ENCODE measurements around the gene EXOC5.

Gene EXOC5, protein sequence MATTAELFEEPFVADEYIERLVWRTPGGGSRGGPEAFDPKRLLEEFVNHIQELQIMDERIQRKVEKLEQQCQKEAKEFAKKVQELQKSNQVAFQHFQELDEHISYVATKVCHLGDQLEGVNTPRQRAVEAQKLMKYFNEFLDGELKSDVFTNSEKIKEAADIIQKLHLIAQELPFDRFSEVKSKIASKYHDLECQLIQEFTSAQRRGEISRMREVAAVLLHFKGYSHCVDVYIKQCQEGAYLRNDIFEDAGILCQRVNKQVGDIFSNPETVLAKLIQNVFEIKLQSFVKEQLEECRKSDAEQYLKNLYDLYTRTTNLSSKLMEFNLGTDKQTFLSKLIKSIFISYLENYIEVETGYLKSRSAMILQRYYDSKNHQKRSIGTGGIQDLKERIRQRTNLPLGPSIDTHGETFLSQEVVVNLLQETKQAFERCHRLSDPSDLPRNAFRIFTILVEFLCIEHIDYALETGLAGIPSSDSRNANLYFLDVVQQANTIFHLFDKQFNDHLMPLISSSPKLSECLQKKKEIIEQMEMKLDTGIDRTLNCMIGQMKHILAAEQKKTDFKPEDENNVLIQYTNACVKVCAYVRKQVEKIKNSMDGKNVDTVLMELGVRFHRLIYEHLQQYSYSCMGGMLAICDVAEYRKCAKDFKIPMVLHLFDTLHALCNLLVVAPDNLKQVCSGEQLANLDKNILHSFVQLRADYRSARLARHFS

GRCh38 chr14:57268161-57269069 lies at the start of gene EXOC5, which contains the start of gene AP5M1:
Gene EXOC5 (minus strand): TSS chr14:57268905. CDS start chr14:57268648, 257 bp downstream.
Gene AP5M1 (plus strand): TSS chr14:57268971. CDS start chr14:57269315, 344 bp downstream.
- peak; percentile 91 for DNase-seq (ENCODE audit: low spot score)

DNA sequence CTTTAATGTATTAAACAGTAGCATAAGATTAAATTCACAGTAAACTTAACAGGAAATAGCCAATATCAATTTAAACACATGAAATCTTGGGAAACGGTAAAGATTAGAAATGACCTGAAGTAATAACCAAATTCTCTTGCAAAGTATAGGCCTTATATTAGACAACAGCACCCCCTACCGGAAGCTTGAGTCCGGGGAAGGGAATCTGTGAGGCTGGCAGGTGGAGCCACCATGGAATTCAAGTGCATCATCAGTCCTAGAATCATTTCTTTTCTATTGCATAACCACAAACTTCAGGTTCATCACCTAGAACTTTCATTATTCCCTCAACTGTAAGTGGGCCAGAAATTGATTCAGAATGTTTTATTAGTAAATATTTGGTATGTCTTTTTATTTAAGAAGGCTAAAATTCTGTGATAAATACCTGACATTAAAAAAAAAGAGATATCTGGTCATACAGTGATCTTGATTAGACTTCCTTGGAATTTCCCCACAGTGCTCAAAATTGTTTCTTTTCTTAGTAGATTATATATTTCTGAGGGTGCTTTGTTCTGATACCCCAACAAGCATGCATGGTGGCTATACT lies 48.6 kb upstream of the EXOC5 start:
- peak; percentile 79 for DNase-seq (ENCODE audit: low spot score)

- no peak for DNase-seq (ENCODE audit: low spot score)
Observed at GRCh38 chr14:57314396-57315089, 45.8 kb upstream of the EXOC5 start.

DNA sequence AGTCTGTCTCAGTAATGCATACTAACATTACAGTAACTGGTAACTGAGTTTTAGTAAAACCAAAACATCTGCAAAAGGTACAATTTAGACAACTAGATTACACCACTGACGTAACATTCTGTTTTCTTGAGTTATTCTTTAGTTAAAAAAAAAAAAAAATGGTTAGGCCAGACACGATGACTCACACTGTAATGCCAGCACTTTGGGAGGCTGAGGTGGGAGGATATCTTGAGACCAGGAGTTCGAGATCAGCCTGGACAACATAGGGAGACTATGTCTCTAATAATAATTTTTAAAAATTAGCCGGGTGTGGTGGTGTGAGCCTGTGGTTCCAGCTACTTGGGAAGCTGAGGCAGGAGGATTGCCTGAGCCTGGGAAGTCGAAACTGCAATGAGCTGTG lies 34.2 kb upstream of the EXOC5 start:
- peak; percentile 2 for DNase-seq (ENCODE audit: low spot score)

DNA sequence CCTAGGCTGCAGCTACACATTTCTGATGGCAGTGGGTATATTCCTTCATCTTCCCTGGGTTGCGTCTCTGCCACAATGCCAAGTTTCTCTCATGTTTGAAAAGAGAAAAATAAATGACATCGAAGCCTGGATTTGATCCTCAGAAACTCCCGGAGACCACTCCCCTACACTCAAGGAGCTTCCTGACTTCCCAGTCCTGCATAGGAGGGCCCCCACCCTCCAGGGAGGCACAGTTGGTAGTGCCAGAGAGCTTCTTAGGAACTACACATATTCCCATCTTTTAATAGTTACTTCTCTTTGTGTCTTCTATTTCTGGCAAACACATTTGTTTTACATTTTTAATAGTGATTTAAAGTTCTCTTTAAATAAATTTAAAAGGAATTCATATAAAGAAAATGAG lies 30.8 kb upstream of the EXOC5 start:
- no peak for DNase-seq (ENCODE audit: low spot score)

DNA sequence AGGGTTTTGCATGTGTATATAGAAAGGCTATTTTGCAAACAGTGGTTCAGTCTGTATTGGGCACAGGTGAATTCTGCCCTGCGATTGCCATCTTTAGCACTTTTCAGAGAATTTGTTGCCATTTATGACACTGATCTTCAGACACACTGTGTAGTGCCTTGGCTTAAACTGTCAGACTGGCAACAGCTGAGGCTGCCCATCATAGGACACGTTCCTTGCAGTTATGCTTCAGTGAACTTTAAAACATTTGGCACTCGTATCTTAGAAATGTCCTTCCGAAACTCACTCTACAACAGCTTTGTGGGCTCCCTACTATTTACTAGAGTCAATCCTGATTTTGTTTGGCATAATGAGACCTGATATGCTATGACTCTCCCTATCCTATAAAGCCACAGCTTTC lies 29.1 kb upstream of the EXOC5 start:
- no peak for DNase-seq (ENCODE audit: low spot score)

DNA sequence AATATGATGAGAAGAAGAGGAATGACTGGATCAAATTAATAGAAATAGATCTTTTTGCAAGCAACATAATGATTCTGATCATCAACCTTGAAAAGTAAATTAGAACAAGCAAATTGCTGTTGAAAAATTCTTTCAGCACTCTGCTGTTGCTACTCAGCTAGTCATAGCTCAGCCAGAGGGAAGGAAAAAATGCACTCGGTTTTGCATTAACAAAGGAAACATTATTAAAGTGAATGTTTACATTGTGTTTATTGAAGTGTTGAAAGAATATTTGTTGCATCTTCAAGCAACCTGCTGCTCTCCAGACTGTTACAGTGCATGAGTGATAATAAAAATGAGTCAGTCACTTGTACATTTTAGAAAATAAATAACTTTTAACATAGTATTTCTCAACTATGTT lies 26.5 kb upstream of the EXOC5 start:
- DNase-seq (ENCODE audit: low spot score), result no peak

DNA sequence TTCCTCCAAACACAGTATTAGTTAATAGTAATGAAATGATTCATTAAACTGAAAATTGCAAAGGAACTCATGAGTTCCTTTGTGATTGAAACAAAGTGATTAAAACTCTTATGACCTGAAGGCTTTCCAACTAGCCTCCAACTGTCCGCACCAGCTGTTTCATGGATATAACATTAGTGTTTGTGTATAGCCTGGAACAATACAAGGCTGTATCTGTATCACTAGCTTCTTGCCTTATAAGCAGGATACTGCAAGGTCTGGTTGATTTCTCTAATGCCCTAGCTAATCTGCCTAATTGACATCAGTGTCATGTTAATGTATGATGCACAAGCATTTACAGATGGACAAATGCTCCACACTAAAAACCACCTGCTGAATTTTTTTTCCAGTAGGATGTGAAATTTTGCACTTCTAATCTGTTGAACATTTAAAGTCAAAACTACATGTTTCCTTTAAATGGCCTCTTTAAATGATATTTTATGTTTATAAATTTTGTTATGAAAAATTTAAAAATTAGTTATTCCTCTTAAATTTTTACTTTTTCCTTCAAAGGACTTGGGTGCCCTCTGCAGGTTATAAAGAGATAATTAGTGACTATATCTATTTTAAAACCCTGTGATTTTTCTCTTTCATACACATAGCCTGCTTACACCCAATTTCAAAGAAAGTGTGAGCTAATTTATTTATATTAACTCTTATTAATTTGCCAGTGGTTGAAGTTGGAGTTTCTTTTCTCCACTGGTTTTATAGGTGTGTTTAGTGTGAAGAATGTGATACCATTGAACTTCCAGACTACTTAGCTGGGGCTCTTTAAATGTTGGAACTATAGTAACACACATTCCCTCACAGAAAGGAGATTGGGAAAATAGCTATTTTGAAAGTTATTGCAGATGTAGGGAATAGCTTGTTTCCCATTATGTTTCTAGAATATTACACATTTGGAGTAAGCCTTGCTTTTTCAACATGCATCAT lies 25.4 kb upstream of the EXOC5 start:
- peak; percentile 48 for DNase-seq (ENCODE audit: low spot score)

- DNase-seq (ENCODE audit: low spot score), result no peak
Observed at GRCh38 chr14:57291692-57292647, 23.3 kb upstream of the EXOC5 start.

- no peak for DNase-seq (ENCODE audit: low spot score)
Observed at GRCh38 chr14:57290751-57291150, 22.0 kb upstream of the EXOC5 start.

- DNase-seq (ENCODE audit: low spot score), result no peak
Observed at GRCh38 chr14:57287745-57288144, 19.0 kb upstream of the EXOC5 start.

DNA sequence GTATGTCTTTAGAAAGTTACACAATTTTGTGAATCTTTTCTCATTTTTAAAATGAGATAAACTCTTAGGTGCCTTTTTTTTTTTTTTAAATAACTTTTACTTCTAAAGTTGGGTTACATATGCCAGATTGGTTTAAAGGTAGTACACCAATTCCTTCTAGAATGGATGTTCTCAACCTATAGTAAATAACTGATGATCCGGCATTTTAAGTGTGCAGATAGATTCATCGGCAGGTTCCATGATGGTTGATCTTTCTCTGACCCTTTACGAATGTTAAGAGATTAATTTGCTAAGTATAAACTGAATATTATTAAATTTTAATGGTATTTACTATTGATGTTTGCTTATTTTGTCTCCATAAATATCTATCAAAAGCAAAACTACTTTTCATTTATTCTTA lies 8.4 kb upstream of the EXOC5 start:
- DNase-seq (ENCODE audit: low spot score), result no peak

DNA sequence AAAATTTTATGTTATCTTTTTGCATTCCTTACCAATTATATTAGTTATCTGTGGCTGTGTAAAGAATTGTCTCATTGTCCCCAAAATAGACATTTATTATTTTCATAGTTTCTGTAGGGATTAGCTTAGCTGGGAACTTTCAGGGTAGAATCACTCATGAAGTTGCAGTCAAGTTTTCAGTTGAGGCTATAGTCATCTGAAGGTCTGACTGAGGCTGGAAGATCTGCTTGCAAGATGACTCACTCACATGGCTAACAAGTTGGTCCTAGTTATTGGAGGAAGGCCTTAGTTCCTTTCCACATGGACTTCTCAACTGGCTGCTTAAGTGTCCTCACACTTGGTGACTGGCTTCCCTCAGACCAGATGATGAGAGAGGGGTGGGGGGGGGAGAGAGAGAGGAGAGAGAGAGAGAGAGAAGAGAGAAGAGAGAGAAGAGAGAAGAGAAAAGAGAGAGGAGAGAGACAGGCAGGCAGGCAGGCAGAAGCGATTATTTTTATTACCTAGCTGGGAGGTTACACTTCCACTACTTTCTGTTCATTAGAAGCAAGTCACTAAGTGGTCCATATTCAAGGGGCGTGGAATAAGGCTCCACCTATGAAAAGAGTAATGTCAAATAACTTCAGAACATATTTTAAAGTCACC lies 6.4 kb upstream of the EXOC5 start:
- peak; percentile 58 for DNase-seq (ENCODE audit: low spot score)

DNA sequence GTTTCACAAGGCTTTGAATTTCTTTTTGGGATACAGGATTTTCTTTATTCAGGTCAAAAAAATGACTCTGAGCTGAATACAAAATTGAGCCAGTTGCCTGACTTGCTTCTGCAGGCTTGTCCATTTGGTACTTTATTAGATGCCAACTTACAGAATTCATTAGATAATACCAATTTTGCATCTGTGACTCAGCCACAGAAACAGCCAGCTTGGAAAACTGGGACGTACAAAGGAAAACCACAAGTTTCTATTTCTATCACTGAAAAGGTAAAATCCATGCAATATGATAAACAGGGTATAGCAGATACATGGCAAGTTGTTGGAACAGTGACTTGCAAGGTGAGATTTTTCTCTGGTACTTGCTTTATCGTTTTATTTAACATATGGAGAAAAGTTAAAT lies 5.8 kb upstream of the EXOC5 start:
- no peak for DNase-seq (ENCODE audit: low spot score)

- no peak for DNase-seq (ENCODE audit: low spot score)
Observed at GRCh38 chr14:57273236-57273635, 4.5 kb upstream of the EXOC5 start.

DNA sequence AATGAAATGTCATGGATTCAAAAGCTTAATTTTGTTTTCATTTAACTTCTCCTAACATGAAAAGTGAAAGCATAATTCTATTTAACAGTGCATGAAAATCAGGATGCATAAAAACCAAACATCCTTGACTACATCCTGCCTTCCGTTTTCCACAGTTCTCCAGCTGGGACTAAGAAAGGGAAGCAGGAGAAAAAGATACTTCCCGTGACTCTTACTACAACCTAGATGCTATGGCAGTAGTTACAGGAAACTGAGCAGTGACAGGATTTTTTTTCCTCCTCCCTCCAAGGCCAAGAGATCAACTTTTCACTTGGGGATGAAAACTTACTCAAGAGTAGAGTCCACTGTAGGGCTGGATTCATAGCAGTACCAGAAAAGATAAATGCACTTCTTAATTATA lies 2.6 kb downstream of the EXOC5 start:
- peak; percentile 54 for DNase-seq (ENCODE audit: low spot score)

- DNase-seq (ENCODE audit: low spot score), result no peak
Observed at GRCh38 chr14:57262117-57262516, 6.6 kb downstream of the EXOC5 start.

- no peak for DNase-seq (ENCODE audit: low spot score)
Observed at GRCh38 chr14:57261604-57262003, 7.1 kb downstream of the EXOC5 start.

All from RKO (cell line).